GM21528 (cell line): ENCODE measurements around the gene ARPC1B.
"Not testable (repeated sequence)": the region's sequence is repeated elsewhere in the genome, so short reads cannot be mapped to it uniquely, and the experiment has no call there.

Source experiments
- ATAC-seq: cut with Tn5 transposase; IDR thresholded peaks from one replicate; pipeline ENCODE4 v1.9.1; 2021; ENCODE audit warnings: mild to moderate bottlenecking, moderate library complexity; ENCODE audit not compliant: unreplicated experiment, low FRiP score

The ARPC1B gene

GRCh38 chr7:99407872-99408378 lies 33.4 kb downstream of the ARPC1B start:
- ATAC-seq: peak; percentile 6

GRCh38 chr7:99408379-99409191 lies 34.1 kb downstream of the ARPC1B start, which contains the start of the genes BUD31 and PDAP1:
TSS of gene BUD31 (plus strand) at chr7:99408969. CDS start at chr7:99411093, 2,124 bp downstream.
TSS of gene PDAP1 (minus strand) at chr7:99408597. CDS start at chr7:99408548, 49 bp downstream.
- ATAC-seq: peak; percentile 76

GRCh38 chr7:99409192-99409572 lies 34.7 kb downstream of the ARPC1B start:
- peak; percentile 17 for ATAC-seq

- ATAC-seq: no peak
Measured at GRCh38 chr7:99409806-99410205, 35.3 kb downstream of the ARPC1B start.

- ATAC-seq: no peak
Measured at GRCh38 chr7:99410635-99411034, 36.1 kb downstream of the ARPC1B start.

GRCh38 chr7:99415513-99416127 lies 41.1 kb downstream of the ARPC1B start:
- ATAC-seq: not testable (repeated sequence)

- ATAC-seq: no peak
Measured at GRCh38 chr7:99418260-99418659, 43.7 kb downstream of the ARPC1B start.

GRCh38 chr7:99419323-99420021 lies 44.9 kb downstream of the ARPC1B start:
- no peak for ATAC-seq

GRCh38 chr7:99420213-99420612 lies 45.7 kb downstream of the ARPC1B start:
- ATAC-seq: no peak

GRCh38 chr7:99420986-99421385 lies 46.5 kb downstream of the ARPC1B start:
- no peak for ATAC-seq

GRCh38 chr7:99422186-99422585 lies 47.7 kb downstream of the ARPC1B start:
- ATAC-seq: no peak

GRCh38 chr7:99422625-99423024 lies 48.1 kb downstream of the ARPC1B start:
- ATAC-seq: no peak

- no peak for ATAC-seq
Measured at GRCh38 chr7:99424932-99425730, 50.6 kb downstream of the ARPC1B start.

GRCh38 chr7:99428972-99429566 lies 54.5 kb downstream of the ARPC1B start:
- no peak for ATAC-seq

GRCh38 chr7:99429756-99430155 lies 55.2 kb downstream of the ARPC1B start:
- no peak for ATAC-seq

- ATAC-seq: not testable (repeated sequence)
Measured at GRCh38 chr7:99431756-99432540, 57.4 kb downstream of the ARPC1B start.

- ATAC-seq: no peak
Measured at GRCh38 chr7:99433158-99433557, 58.6 kb downstream of the ARPC1B start.

GRCh38 chr7:99437946-99438572 lies 63.5 kb downstream of the ARPC1B start:
- ATAC-seq: no peak
